ENCODE measurements around the gene ACAD8. TPM values are rescaled to one million over a fixed set of nuclear protein-coding genes. Genes with fewer than 3 reads are reported as not detected.

The ACAD8 gene
- total RNA-seq, 6 experiments from 2014 or later = 19.1 to 28.3 (median 24.4) TPM

- DNase-seq = peak; percentile 86 to 93 (median 92)
- peak; percentile 67 to 80 (median 71) for ATAC-seq
- Histone ChIP-seq H3K27me3 (no peaks in the 10 kb centered on the region), H3K4me1 (peaks cover 0 to 21% (median 5%) of the 10 kb centered on the region in 4 donors), H3K9me3 (no peaks in the 10 kb centered on the region), H3K27ac (peak overlapping the region; percentile 91 to 96 (median 91)), H3K36me3 (peaks cover 0 to 13% (median 0%) of the 10 kb centered on the region in 4 donors), H3K4me3 (peak overlapping the region; percentile 75 to 81 (median 76))
- WGBS (ENCODE audit: insufficient coverage, low coverage, low lambda C conversion rate, missing lambda C conversion rate) = 0% methylated on average over 10 of the region's 93 CpGs
- TF ChIP-seq POLR2A (IDR thresholded peaks at IDR 0.05) = peak; percentile 71
- TF ChIP-seq CTCF (IDR thresholded peaks at IDR 0.05) = no peak
- intact Hi-C loops (cut with DNase I) = no loop called here
Measured at GRCh38 chr11:134224710-134225664, 28.4 kb upstream of the ACAD8 start.

- DNase-seq (no peak), ATAC-seq (no peak)
- no peak overlapping the region for H3K4me3 ChIP-seq
- no peaks in the 10 kb centered on the region for H3K9me3 ChIP-seq
- WGBS (ENCODE audit: insufficient coverage, low coverage, low lambda C conversion rate, missing lambda C conversion rate) = 84% methylated on average over 4 of the region's 5 CpGs
- peaks cover 0 to 6% (median 0%) of the 10 kb centered on the region in 4 donors for H3K36me3 ChIP-seq
- H3K4me1 ChIP-seq = peaks cover 0 to 26% (median 6%) of the 10 kb centered on the region in 4 donors
- no peak overlapping the region for H3K27ac ChIP-seq
- intact Hi-C loops (cut with DNase I) = no loop called here
- no peaks in the 10 kb centered on the region for H3K27me3 ChIP-seq
- TF ChIP-seq POLR2A (IDR thresholded peaks at IDR 0.05) (no peak), CTCF (IDR thresholded peaks at IDR 0.05) (no peak)
Measured at GRCh38 chr11:134226806-134227325, 26.5 kb upstream of the ACAD8 start.

- Histone ChIP-seq H3K9me3 (no peaks in the 10 kb centered on the region), H3K27me3 (no peaks in the 10 kb centered on the region), H3K27ac (no peak overlapping the region), H3K4me1 (peaks cover 0 to 30% (median 5%) of the 10 kb centered on the region in 4 donors), H3K36me3 (no peaks in the 10 kb centered on the region), H3K4me3 (no peak overlapping the region)
- intact Hi-C loops (cut with DNase I) = no loop called here
- no peak for TF ChIP-seq CTCF (IDR thresholded peaks at IDR 0.05)
- TF ChIP-seq POLR2A (IDR thresholded peaks at IDR 0.05) = no peak
- WGBS (ENCODE audit: insufficient coverage, low coverage, low lambda C conversion rate, missing lambda C conversion rate) = 78% methylated on average over 6 of the region's 6 CpGs
- DNase-seq = no peak
- ATAC-seq = no peak
Measured at GRCh38 chr11:134228625-134229024, 24.7 kb upstream of the ACAD8 start.

- no peak overlapping the region for H3K4me3 ChIP-seq
- peaks cover 0 to 29% (median 5%) of the 10 kb centered on the region in 4 donors for H3K4me1 ChIP-seq
- TF ChIP-seq POLR2A (IDR thresholded peaks at IDR 0.05) = no peak
- no peak for TF ChIP-seq CTCF (IDR thresholded peaks at IDR 0.05)
- H3K27me3 ChIP-seq = no peaks in the 10 kb centered on the region
- DNase-seq (no peak), ATAC-seq (no peak)
- H3K36me3 ChIP-seq = no peaks in the 10 kb centered on the region
- intact Hi-C loops (cut with DNase I) = no loop called here
- 79% methylated on average over 5 of the region's 6 CpGs for WGBS (ENCODE audit: insufficient coverage, low coverage, low lambda C conversion rate, missing lambda C conversion rate)
- H3K9me3 ChIP-seq = no peaks in the 10 kb centered on the region
- H3K27ac ChIP-seq = no peak overlapping the region
Measured at GRCh38 chr11:134229126-134229790, 24.1 kb upstream of the ACAD8 start.

All from right lobe of liver (tissue), 6 donors.